ENCODE results near the gene TCTN3. TPM values are rescaled to one million over a fixed set of nuclear protein-coding genes. Genes with fewer than 3 reads are reported as not detected.

Gene TCTN3
- polyA plus RNA-seq, 2 donors = 6.4 to 10.5 TPM

- H3K4me3 ChIP-seq (ENCODE audit: low read depth in 1 of 2, low read length in 2 of 2) = no peak overlapping the region
- H3K4me1 ChIP-seq (ENCODE audit: control insufficient read depth in 2 of 2, insufficient read depth in 2 of 2, low read length in 1 of 2) = no peaks in the 10 kb centered on the region
- no peak overlapping the region for H3K27ac ChIP-seq (ENCODE audit: low read depth in 2 of 2, low read length in 1 of 2)
- WGBS, 2 donors = 84 to 85% methylated on average over 4 of the region's 4 CpGs
- no peaks in the 10 kb centered on the region for H3K9me3 ChIP-seq (ENCODE audit: control insufficient read depth in 2 of 2, insufficient read depth in 1 of 2, low read depth in 1 of 2, low read length in 1 of 2)
- H3K36me3 ChIP-seq (ENCODE audit: control insufficient read depth in 2 of 2, insufficient read depth in 2 of 2, low read length in 1 of 2) = peaks cover 11 to 25% of the 10 kb centered on the region in 2 donors
- no peaks in the 10 kb centered on the region for H3K27me3 ChIP-seq (ENCODE audit: control insufficient read depth in 1 of 2, insufficient read depth in 2 of 2, low read length in 2 of 2)
These were observed 77.3 kb downstream of the TCTN3 start for GRCh38 chr10:95616446-95616845.

Other genes with a start within 250 kb of the TCTN3 start
- 10 to 100 TPM; 32.7 to 66.3 TPM for gene SORBS1, start 132.6 kb downstream of the TCTN3 start, polyA plus RNA-seq
- 10 to 100 TPM; 15.7 to 18.5 TPM for gene ALDH18A1, start 37.2 kb downstream of the TCTN3 start, polyA plus RNA-seq
- 1 to 10 TPM; 2.4 to 3.7 TPM for gene ENTPD1, start 62.2 kb upstream of the TCTN3 start, polyA plus RNA-seq
- under 1 TPM; 0.13 to 0.28 TPM for gene CC2D2B, start 214.0 kb upstream of the TCTN3 start, polyA plus RNA-seq